ENCODE results near the gene HCFC1.

DNA sequence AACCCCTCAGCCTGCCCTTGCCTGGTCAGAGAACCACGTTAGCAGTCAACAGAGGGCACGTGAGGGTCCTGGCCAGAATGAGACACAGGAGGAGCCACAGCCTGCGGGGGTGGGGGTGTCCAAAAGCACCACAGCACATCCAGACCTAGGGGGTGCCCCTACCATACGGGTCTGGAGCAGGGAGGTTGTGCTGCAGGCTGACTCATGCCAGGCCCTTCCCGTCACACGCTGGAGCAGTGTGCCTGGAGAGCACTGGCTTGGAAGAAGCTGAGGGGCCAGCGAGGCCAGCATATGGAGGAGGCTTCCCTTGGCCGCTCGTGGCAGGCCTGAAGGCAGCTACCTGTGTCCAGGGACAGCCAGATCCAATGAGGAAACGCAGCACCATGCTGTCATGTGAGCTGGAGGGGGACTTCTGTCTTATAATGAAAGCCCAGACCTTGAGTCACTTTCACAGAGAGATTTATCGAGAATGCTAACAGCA lies 49.6 kb upstream of the HCFC1 start:
- TF ChIP-seq POLR2A (IDR thresholded peaks at IDR 0.05; ENCODE audit: low read depth, low read length) (no peak; the same call in 1 of the 2 replicates), POLR2AphosphoS5 (IDR thresholded peaks at IDR 0.05; ENCODE audit: low read depth, low read length) (no peak), TAF1 (IDR thresholded peaks at IDR 0.05; ENCODE audit: borderline replicate concordance, low read depth, low read length) (no peak)
